ENCODE data around the gene MED27. TPM values are rescaled to one million over a fixed set of nuclear protein-coding genes. Genes with fewer than 3 reads are reported as not detected.
A peak's percentile ranks its signal among the peaks of the same experiment; 100 is the strongest.

MED27 gene
- polyA plus RNA-seq, 4 donors = 10.8 to 17.8 (median 11.0) TPM

- FAIRE-seq = no peak
- WGBS, 3 donors = 76 to 85% (median 82%) methylated on average over 12 of the region's 12 CpGs
- no peaks in the 10 kb centered on the region for H3K9me3 ChIP-seq (ENCODE audit: control insufficient read depth in 2 of 2, insufficient read depth in 1 of 2, low read depth in 1 of 2, low read length in 1 of 2)
Measured at GRCh38 chr9:131963072-131964030, 116.3 kb downstream of the MED27 start.

GRCh38 chr9:131961496-131961880 lies 118.2 kb downstream of the MED27 start:
- Histone ChIP-seq H3K36me3 (ENCODE audit: control insufficient read depth in 3 of 3, insufficient read depth in 2 of 3, low read depth in 1 of 3, low read length in 3 of 3) (peaks cover 0 to 5% (median 0%) of the 10 kb centered on the region in 3 donors), H3K27ac (ENCODE audit: low read depth in 1 of 3, low read length in 2 of 3) (no peak overlapping the region), H3K27me3 (ENCODE audit: control insufficient read depth in 3 of 3, insufficient read depth in 3 of 3, low read length in 3 of 3) (no peaks in the 10 kb centered on the region), H3K4me1 (ENCODE audit: control insufficient read depth in 3 of 3, insufficient read depth in 2 of 3, low read depth in 1 of 3, low read length in 2 of 3) (no peaks in the 10 kb centered on the region), H3K4me3 (ENCODE audit: low read depth in 1 of 3, low read length in 3 of 3) (no peak overlapping the region), H3K9me3 (ENCODE audit: control insufficient read depth in 2 of 2, insufficient read depth in 1 of 2, low read depth in 1 of 2, low read length in 1 of 2) (no peaks in the 10 kb centered on the region)
- FAIRE-seq (no peak), DNase-seq (no peak)
- WGBS, 3 donors = 95 to 98% (median 96%) methylated on average over 6 of the region's 6 CpGs

More at GRCh38 chr9:131963072-131964030, 116.3 kb downstream of the MED27 start:
- Histone ChIP-seq H3K4me3 (ENCODE audit: low read depth in 1 of 3, low read length in 3 of 3) (no peak overlapping the region), H3K27me3 (ENCODE audit: control insufficient read depth in 3 of 3, insufficient read depth in 3 of 3, low read length in 3 of 3) (no peaks in the 10 kb centered on the region), H3K4me1 (ENCODE audit: control insufficient read depth in 3 of 3, insufficient read depth in 2 of 3, low read depth in 1 of 3, low read length in 2 of 3) (no peaks in the 10 kb centered on the region), H3K36me3 (ENCODE audit: control insufficient read depth in 3 of 3, insufficient read depth in 2 of 3, low read depth in 1 of 3, low read length in 3 of 3) (peaks cover 0 to 5% (median 0%) of the 10 kb centered on the region in 3 donors), H3K27ac (ENCODE audit: low read depth in 1 of 3, low read length in 2 of 3) (no peak overlapping the region)
- DNase-seq = no peak

- 85 to 90% (median 87%) methylated on average over 12 of the region's 12 CpGs for WGBS, 3 donors
- Histone ChIP-seq H3K4me1 (ENCODE audit: control insufficient read depth in 3 of 3, insufficient read depth in 2 of 3, low read depth in 1 of 3, low read length in 2 of 3) (no peaks in the 10 kb centered on the region), H3K36me3 (ENCODE audit: control insufficient read depth in 3 of 3, insufficient read depth in 2 of 3, low read depth in 1 of 3, low read length in 3 of 3) (peaks cover 0 to 5% (median 0%) of the 10 kb centered on the region in 3 donors), H3K4me3 (ENCODE audit: low read depth in 1 of 3, low read length in 3 of 3) (no peak overlapping the region), H3K27me3 (ENCODE audit: control insufficient read depth in 3 of 3, insufficient read depth in 3 of 3, low read length in 3 of 3) (no peaks in the 10 kb centered on the region), H3K9me3 (ENCODE audit: control insufficient read depth in 2 of 2, insufficient read depth in 1 of 2, low read depth in 1 of 2, low read length in 1 of 2) (no peaks in the 10 kb centered on the region), H3K27ac (ENCODE audit: low read depth in 1 of 3, low read length in 2 of 3) (no peak overlapping the region)
- FAIRE-seq (no peak), DNase-seq (no peak)
Measured at GRCh38 chr9:131960851-131961495, 118.7 kb downstream of the MED27 start.

GRCh38 chr9:131960311-131960710 lies 119.4 kb downstream of the MED27 start:
- WGBS, 3 donors = 87 to 93% (median 91%) methylated on average over 9 of the region's 9 CpGs
- Histone ChIP-seq H3K9me3 (ENCODE audit: control insufficient read depth in 2 of 2, insufficient read depth in 1 of 2, low read depth in 1 of 2, low read length in 1 of 2) (no peaks in the 10 kb centered on the region), H3K4me1 (ENCODE audit: control insufficient read depth in 3 of 3, insufficient read depth in 2 of 3, low read depth in 1 of 3, low read length in 2 of 3) (no peaks in the 10 kb centered on the region), H3K27me3 (ENCODE audit: control insufficient read depth in 3 of 3, insufficient read depth in 3 of 3, low read length in 3 of 3) (no peaks in the 10 kb centered on the region), H3K4me3 (ENCODE audit: low read depth in 1 of 3, low read length in 3 of 3) (no peak overlapping the region), H3K27ac (ENCODE audit: low read depth in 1 of 3, low read length in 2 of 3) (no peak overlapping the region), H3K36me3 (ENCODE audit: control insufficient read depth in 3 of 3, insufficient read depth in 2 of 3, low read depth in 1 of 3, low read length in 3 of 3) (peaks cover 0 to 5% (median 0%) of the 10 kb centered on the region in 3 donors)
- FAIRE-seq (no peak), DNase-seq (no peak)

- no peaks in the 10 kb centered on the region for H3K27me3 ChIP-seq (ENCODE audit: control insufficient read depth in 3 of 3, insufficient read depth in 3 of 3, low read length in 3 of 3)
- no peak for DNase-seq
- H3K4me1 ChIP-seq (ENCODE audit: control insufficient read depth in 3 of 3, insufficient read depth in 2 of 3, low read depth in 1 of 3, low read length in 2 of 3) = no peaks in the 10 kb centered on the region
- H3K27ac ChIP-seq (ENCODE audit: low read depth in 1 of 3, low read length in 2 of 3) = no peak overlapping the region
- FAIRE-seq = no peak
- 87 to 90% (median 87%) methylated on average over 2 of the region's 2 CpGs for WGBS, 3 donors
- no peaks in the 10 kb centered on the region for H3K9me3 ChIP-seq (ENCODE audit: control insufficient read depth in 2 of 2, insufficient read depth in 1 of 2, low read depth in 1 of 2, low read length in 1 of 2)
- H3K4me3 ChIP-seq (ENCODE audit: low read depth in 1 of 3, low read length in 3 of 3) = no peak overlapping the region
- peaks cover 0 to 5% (median 0%) of the 10 kb centered on the region in 3 donors for H3K36me3 ChIP-seq (ENCODE audit: control insufficient read depth in 3 of 3, insufficient read depth in 2 of 3, low read depth in 1 of 3, low read length in 3 of 3)
Measured at GRCh38 chr9:131959887-131960286, 119.8 kb downstream of the MED27 start.

GRCh38 chr9:131959056-131959455 lies 120.6 kb downstream of the MED27 start:
- peaks cover 0 to 5% (median 0%) of the 10 kb centered on the region in 3 donors for H3K36me3 ChIP-seq (ENCODE audit: control insufficient read depth in 3 of 3, insufficient read depth in 2 of 3, low read depth in 1 of 3, low read length in 3 of 3)
- no peaks in the 10 kb centered on the region for H3K4me1 ChIP-seq (ENCODE audit: control insufficient read depth in 3 of 3, insufficient read depth in 2 of 3, low read depth in 1 of 3, low read length in 2 of 3)
- 92 to 97% (median 92%) methylated on average over 3 of the region's 3 CpGs for WGBS, 3 donors
- H3K4me3 ChIP-seq (ENCODE audit: low read depth in 1 of 3, low read length in 3 of 3) = no peak overlapping the region
- H3K27me3 ChIP-seq (ENCODE audit: control insufficient read depth in 3 of 3, insufficient read depth in 3 of 3, low read length in 3 of 3) = no peaks in the 10 kb centered on the region
- no peak for FAIRE-seq
- no peaks in the 10 kb centered on the region for H3K9me3 ChIP-seq (ENCODE audit: control insufficient read depth in 2 of 2, insufficient read depth in 1 of 2, low read depth in 1 of 2, low read length in 1 of 2)
- H3K27ac ChIP-seq (ENCODE audit: low read depth in 1 of 3, low read length in 2 of 3) = no peak overlapping the region
- no peak for DNase-seq

- no peak for FAIRE-seq
- Histone ChIP-seq H3K9me3 (ENCODE audit: control insufficient read depth in 2 of 2, insufficient read depth in 1 of 2, low read depth in 1 of 2, low read length in 1 of 2) (no peaks in the 10 kb centered on the region), H3K4me3 (ENCODE audit: low read depth in 1 of 3, low read length in 3 of 3) (no peak overlapping the region), H3K27me3 (ENCODE audit: control insufficient read depth in 3 of 3, insufficient read depth in 3 of 3, low read length in 3 of 3) (no peaks in the 10 kb centered on the region), H3K4me1 (ENCODE audit: control insufficient read depth in 3 of 3, insufficient read depth in 2 of 3, low read depth in 1 of 3, low read length in 2 of 3) (no peaks in the 10 kb centered on the region), H3K27ac (ENCODE audit: low read depth in 1 of 3, low read length in 2 of 3) (no peak overlapping the region), H3K36me3 (ENCODE audit: control insufficient read depth in 3 of 3, insufficient read depth in 2 of 3, low read depth in 1 of 3, low read length in 3 of 3) (peaks cover 0 to 3% (median 0%) of the 10 kb centered on the region in 3 donors)
- peak; percentile 5 to 14 for DNase-seq
- 94 to 100% (median 100%) methylated on average over 1 of the region's 1 CpG for WGBS, 3 donors
Measured at GRCh38 chr9:131954299-131954698, 125.4 kb downstream of the MED27 start.

- FAIRE-seq (no peak), DNase-seq (no peak)
- no peaks in the 10 kb centered on the region for H3K9me3 ChIP-seq (ENCODE audit: control insufficient read depth in 2 of 2, insufficient read depth in 1 of 2, low read depth in 1 of 2, low read length in 1 of 2)
- WGBS, 3 donors = 61 to 81% (median 79%) methylated on average over 5 of the region's 5 CpGs
- H3K27ac ChIP-seq (ENCODE audit: low read depth in 1 of 3, low read length in 2 of 3) = no peak overlapping the region
- no peaks in the 10 kb centered on the region for H3K36me3 ChIP-seq (ENCODE audit: control insufficient read depth in 3 of 3, insufficient read depth in 2 of 3, low read depth in 1 of 3, low read length in 3 of 3)
- no peak overlapping the region for H3K4me3 ChIP-seq (ENCODE audit: low read depth in 1 of 3, low read length in 3 of 3)
- no peaks in the 10 kb centered on the region for H3K4me1 ChIP-seq (ENCODE audit: control insufficient read depth in 3 of 3, insufficient read depth in 2 of 3, low read depth in 1 of 3, low read length in 2 of 3)
- no peaks in the 10 kb centered on the region for H3K27me3 ChIP-seq (ENCODE audit: control insufficient read depth in 3 of 3, insufficient read depth in 3 of 3, low read length in 3 of 3)
Measured at GRCh38 chr9:131951905-131952304, 127.8 kb downstream of the MED27 start.

Measured in small intestine (tissue), 7 donors.